COLO829 (cell line): ENCODE results near the gene ASAP3.

Experiments used
- DNase-seq: peaks from one replicate; pipeline ENCODE4 v3.0.0; 2012; ENCODE audit warnings: low spot score

Gene ASAP3

GRCh38 chr1:23477359-23478144, 6.4 kb downstream of the ASAP3 start:
- DNase-seq: no peak

DNA sequence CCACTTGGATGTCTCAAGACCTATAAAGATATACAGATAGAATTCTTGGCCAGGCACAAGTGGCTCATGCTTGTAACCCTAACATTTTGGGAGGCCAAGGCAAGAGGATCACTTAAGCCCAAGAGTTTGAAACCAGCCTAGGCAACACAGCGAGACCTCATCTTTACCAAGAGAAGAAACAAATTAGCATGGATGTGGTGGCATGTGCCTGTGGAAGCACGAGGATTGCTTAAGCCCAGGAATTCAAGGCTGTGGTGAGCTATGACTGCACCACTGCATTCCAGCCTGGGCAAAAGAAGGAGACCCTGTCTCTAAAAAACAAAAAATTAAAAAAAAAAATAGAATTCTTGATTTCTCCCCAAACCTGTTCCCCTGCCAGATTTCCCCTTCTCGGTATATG, 8.3 kb downstream of the ASAP3 start:
- no peak for DNase-seq

DNA sequence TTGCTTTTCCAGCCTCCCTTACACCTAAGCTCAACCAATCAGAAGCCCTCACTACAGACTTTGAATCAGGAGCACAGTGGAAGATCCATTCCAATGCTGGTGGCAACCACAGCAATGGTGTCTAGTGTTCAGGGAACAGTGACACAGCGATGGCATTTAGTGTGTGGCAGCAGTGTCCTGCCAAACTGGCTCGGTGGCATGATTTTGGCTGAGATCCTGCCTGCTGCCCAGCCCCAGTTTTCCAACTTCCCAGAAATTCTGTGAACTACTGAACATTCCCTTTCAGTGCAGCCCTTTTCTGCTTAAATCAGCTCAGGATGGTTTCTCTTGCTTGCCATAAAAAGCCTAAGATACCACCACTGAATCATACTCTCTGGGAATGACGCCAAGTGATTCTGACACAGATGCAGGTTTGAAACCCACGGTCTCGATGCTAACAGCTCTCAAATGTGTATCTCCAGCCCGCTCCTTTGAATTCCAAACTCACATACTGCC, 8.8 kb downstream of the ASAP3 start:
- no peak for DNase-seq

GRCh38 chr1:23473037-23473800, 10.8 kb downstream of the ASAP3 start:
- no peak for DNase-seq

DNA sequence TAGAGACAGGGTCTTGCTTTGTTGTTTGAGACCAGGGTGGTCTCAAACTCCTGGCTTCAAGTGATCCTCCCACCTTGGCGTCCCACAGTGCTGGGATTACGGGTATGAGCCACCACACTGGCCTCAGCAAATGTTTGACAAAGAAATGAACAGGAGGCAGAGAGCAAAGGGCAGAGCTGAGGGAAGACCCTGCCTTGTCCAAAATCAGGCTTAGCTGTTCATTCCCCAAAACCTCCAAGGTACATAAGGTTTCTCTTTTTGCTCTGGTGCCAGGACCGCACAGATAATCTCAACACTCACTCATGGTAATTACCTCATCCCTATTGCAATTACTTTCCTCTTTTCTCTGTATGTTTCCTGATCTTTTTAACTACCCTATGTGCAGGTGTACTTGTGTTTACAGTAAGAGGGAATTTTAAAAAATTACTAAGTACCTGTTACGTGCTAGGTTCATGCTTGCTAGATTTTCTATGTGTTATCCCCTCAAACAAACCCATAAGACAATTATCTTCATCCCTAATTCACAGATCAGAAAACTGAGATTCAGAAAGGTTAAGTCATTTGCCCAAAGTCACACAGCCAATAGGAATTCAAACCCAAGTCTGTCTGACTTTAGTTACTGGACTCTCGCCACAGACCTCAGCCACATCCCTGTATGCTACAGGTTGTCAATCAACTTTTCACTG, 11.5 kb downstream of the ASAP3 start:
- no peak for DNase-seq

- no peak for DNase-seq
Observed at GRCh38 chr1:23471473-23472075, 12.4 kb downstream of the ASAP3 start.

DNA sequence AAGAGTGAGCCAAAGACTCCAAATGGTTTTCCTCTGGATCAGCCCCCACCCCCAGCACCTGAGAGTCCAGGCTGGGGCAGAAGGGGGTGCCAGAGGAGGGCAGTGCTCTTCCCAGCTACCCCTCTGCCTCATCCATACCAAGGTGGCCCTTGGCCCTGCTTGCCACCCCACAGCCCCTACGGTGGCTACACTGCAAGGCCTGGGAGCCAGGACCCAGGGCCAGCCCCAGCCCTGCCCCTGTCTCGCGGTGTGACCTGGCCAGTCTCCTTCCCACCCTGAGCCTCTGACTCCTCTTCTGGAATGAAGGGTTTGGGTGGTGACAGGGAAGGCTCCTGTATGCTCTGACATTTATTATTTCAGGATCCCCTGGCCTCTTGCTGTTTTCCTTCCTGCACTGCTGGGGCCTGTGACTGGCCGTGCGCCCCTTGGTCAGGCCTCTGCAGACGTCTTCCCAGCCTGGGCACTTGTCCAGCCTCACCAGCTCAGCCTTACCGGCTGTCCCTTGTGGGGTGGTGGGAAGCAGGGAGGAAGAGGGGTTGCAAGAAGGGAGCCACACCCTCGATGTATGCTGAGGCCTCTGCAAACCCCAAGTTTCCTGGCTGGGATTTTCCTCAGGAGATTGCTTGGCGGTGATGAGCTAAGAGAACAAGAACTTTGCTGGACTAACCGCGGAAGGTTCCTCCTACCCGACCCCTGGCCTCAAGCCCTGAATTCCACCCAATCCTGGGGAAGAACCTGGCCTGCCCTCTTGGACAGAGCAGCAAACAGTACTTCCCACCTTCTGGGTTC, 13.5 kb downstream of the ASAP3 start:
- no peak for DNase-seq

DNA sequence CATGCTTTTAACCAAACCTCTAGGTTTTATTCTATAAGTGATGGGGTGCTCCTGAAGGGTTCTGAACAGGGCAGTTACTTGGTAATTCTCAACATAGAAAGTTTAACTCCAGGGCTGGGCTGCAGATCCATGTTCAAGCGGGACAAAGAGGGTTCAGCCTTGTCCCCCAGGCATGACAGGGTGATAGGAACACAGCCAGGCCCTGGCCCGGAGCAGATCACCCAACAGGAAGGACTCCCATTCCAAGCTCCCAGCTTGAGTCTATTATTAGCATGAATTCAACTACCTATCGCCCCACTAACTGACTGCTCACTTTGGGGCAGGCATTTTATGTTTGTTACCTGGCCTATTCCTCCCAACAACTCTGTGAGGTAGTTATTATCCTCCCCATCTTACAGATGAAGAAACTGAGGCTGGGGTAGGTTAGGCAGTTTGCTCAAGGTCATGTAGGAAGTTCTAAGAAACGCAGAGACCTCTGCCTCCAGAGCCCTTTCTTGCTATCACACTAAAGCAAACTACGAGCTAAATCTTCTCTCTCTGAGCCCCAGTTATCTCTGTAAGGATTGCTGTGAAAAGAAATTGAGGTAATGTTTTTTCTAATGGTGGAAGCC, 14.5 kb downstream of the ASAP3 start:
- no peak for DNase-seq

DNA sequence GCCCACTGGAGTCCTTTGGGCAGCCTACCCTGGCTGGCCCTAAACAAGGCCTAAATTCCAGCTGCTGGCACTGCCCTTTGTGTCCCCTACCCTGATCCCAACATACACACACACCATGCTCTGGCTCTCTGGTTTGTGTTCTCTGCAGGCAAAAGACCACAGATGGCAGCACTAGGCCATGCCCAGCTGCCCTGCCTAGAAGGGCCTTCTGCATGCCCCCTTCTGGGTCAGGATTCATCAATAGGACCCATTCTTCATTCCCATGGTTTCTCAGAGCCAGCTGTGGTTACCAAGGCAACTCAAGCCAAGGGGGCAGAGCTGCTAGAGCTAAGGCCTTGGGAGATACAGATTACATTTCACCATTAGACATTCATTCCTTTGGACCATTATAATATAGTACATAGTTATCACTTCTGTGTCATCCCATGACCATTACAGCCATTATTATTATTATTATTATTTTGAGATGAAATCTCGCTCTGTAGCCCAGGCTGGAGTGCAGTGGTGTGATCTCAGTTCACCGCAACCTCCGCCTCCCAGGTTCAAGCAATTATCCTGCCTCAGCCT, 17.5 kb downstream of the ASAP3 start:
- no peak for DNase-seq

- DNase-seq: no peak
Observed at GRCh38 chr1:23463286-23463685, 20.7 kb downstream of the ASAP3 start.

DNA sequence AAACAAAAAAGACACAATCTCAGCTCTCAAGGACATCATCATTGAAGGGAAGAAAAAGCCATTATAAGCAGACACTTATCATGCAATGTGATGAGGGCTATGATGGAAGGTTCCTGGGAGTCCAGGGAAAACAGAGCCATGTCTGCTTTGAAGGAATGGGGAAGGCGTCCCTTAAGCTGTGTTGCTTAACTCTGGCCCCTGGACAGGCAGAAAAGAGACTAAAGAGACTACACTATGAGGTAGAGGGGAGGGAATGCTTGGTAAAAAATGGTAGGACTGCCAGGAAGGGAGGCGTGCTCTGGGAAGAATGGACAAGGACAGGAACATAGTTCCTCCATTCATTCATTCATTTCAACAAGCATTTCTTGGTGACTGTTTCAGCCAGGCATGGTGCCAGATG, 21.2 kb downstream of the ASAP3 start:
- no peak for DNase-seq

- DNase-seq: no peak
Observed at GRCh38 chr1:23461050-23461449, 22.9 kb downstream of the ASAP3 start.

DNA sequence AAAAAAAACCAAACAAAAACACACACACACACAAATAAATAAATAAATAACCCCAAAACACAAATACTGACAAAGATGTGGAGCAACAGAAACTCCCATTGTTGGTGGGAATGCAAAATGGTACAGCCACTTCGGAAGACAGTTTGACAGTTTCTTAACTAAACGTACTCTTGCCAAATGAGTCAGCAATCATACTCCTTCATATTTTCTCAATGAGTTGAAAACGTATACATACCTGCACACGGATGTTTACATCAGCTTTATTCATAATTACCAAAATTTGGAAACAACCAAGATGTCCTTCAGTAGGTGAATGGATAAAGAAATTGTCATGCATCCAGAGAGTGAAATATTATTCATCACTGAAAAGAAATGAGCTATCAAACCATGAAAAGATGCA, 23.5 kb downstream of the ASAP3 start:
- DNase-seq: no peak

- DNase-seq: no peak
Observed at GRCh38 chr1:23459338-23459757, 24.6 kb downstream of the ASAP3 start.

GRCh38 chr1:23456226-23456625, 27.8 kb downstream of the ASAP3 start:
- DNase-seq: no peak

- DNase-seq: no peak
Observed at GRCh38 chr1:23453455-23454000, 30.5 kb downstream of the ASAP3 start.

GRCh38 chr1:23452011-23452411, 32.0 kb downstream of the ASAP3 start:
- DNase-seq: no peak

DNA sequence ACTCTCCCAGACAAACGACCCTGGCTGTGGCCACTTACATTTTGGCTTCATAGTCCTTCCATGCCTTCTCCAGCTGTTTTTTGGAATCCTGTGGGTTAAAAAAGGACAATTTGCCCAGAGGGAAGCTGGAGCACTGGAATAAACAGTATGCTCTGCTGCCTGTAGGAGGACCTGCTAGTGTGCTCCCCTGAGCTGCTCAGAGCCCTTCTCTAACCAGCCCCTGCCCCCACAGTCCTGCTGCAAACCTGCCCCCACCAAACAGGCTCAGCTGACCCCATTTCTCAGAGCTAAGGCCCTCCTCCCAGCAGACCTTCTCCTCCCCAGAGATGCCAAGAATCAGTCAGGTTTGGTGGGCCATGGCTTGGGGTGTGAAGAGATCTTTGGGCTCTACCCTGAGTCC, 32.5 kb downstream of the ASAP3 start:
- no peak for DNase-seq

GRCh38 chr1:23450894-23451293, 33.1 kb downstream of the ASAP3 start:
- DNase-seq: no peak

DNA sequence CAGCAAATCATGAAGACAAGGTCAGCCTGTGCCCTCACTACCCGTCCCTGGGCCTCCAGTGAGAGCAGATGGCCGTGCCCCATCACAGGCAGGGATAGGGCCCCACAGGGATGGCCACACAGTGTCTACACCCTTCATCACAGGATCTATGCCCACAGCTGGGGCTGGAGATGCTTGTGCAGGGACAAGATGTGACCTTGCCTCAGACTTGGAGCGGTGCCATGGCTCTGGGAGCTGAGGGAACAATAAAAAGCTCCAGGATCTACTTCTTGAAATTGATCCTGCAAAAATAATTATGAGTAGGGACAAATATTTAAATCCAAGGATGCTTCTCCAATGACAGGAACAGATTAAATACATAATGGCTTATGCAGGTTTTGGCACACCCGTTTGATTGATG, 34.0 kb downstream of the ASAP3 start:
- no peak for DNase-seq
